Trophoblast cell (in vitro differentiated cells and primary cell): ENCODE data around the gene ASCC3. TPM values are rescaled to one million over a fixed set of nuclear protein-coding genes. Genes with fewer than 3 reads are reported as not detected.

Experiments used
- DNase-seq, 2 donors: peaks; one replicate each; pipeline ENCODE4 v3.0.0-alpha.2; 2016
- H2AFZ ChIP-seq: 2 replicates; pipeline ENCODE4 v1.6.1; 2013; ENCODE audit warnings: low read length, moderate library complexity, mild to moderate bottlenecking; ENCODE audit not compliant: insufficient read depth, poor library complexity
- H2AK5ac ChIP-seq: 2 replicates; pipeline ENCODE4 v1.6.1; 2013; ENCODE audit warnings: mild to moderate bottlenecking, low read length
- H2BK120ac ChIP-seq: 2 replicates; pipeline ENCODE4 v1.6.1; 2013; ENCODE audit warnings: low read length, mild to moderate bottlenecking, moderate library complexity; ENCODE audit not compliant: insufficient read depth, poor library complexity
- H2BK12ac ChIP-seq: 2 replicates; pipeline ENCODE4 v1.6.1; 2013; ENCODE audit warnings: mild to moderate bottlenecking, low read length, moderate library complexity
- H2BK5ac ChIP-seq: 2 replicates; pipeline ENCODE4 v1.6.1; 2013; ENCODE audit warnings: low read length, low read depth, moderate library complexity, mild to moderate bottlenecking; ENCODE audit not compliant: poor library complexity
- H3K14ac ChIP-seq: 2 replicates; pipeline ENCODE4 v1.6.1; 2013; ENCODE audit warnings: mild to moderate bottlenecking, low read length
- H3K18ac ChIP-seq: 2 replicates; pipeline ENCODE4 v1.6.1; 2013; ENCODE audit warnings: mild to moderate bottlenecking, low read length
- H3K23ac ChIP-seq: 2 replicates; pipeline ENCODE4 v1.6.1; 2013; ENCODE audit warnings: low read length
- H3K27ac ChIP-seq: 2 replicates; pipeline ENCODE4 v1.5.1; 2013; ENCODE audit warnings: low read depth, mild to moderate bottlenecking, inconsistent platforms, low read length, moderate library complexity
- H3K27me3 ChIP-seq: 2 replicates; pipeline ENCODE4 v1.6.1; 2013; ENCODE audit warnings: inconsistent platforms, mild to moderate bottlenecking, low read length, moderate library complexity; ENCODE audit not compliant: insufficient read depth
- H3K36me3 ChIP-seq, 2 experiments: 1 replicate in 1 of 2; 2 replicates in 1 of 2; pipeline ENCODE4 v1.6.1; 2013; ENCODE audit warnings: low read length in 2 of 2, mild to moderate bottlenecking in 2 of 2, moderate library complexity in 1 of 2; ENCODE audit not compliant: insufficient read depth in 2 of 2, control insufficient read depth in 1 of 2
- H3K4ac ChIP-seq: 2 replicates; pipeline ENCODE4 v1.6.1; 2013; ENCODE audit warnings: low read depth, mild to moderate bottlenecking, low read length, moderate library complexity
- H3K4me1 ChIP-seq, 2 experiments: 1 replicate in 1 of 2; 2 replicates in 1 of 2; pipeline ENCODE4 v1.6.1; 2013; ENCODE audit warnings: low read length in 2 of 2, mild to moderate bottlenecking in 2 of 2, moderate library complexity in 1 of 2; ENCODE audit not compliant: insufficient read depth in 2 of 2, control insufficient read depth in 1 of 2
- H3K4me2 ChIP-seq: 2 replicates; pipeline ENCODE4 v1.6.1; 2013; ENCODE audit warnings: inconsistent platforms, mild to moderate bottlenecking, low read length, moderate library complexity
- H3K4me3 ChIP-seq: 2 replicates; pipeline ENCODE4 v1.5.1; 2013; ENCODE audit warnings: mild to moderate bottlenecking, low read depth, low read length, inconsistent platforms
- H3K79me1 ChIP-seq: one replicate; pipeline ENCODE4 v1.6.1; 2013; ENCODE audit warnings: low read length
- H3K79me2 ChIP-seq: 2 replicates; pipeline ENCODE4 v1.6.1; 2013; ENCODE audit warnings: low read length, mild to moderate bottlenecking; ENCODE audit not compliant: control insufficient read depth, insufficient read depth, poor library complexity
- H3K9ac ChIP-seq: 2 replicates; pipeline ENCODE4 v1.6.1; 2013; ENCODE audit warnings: mild to moderate bottlenecking, low read length
- H3K9me3 ChIP-seq: 2 replicates; pipeline ENCODE4 v1.6.1; 2013; ENCODE audit warnings: low read depth, mild to moderate bottlenecking, control low read depth, inconsistent platforms, low read length; ENCODE audit not compliant: insufficient read depth
- H4K12ac ChIP-seq: 2 replicates; pipeline ENCODE4 v1.6.1; 2013; ENCODE audit warnings: low read depth, mild to moderate bottlenecking, low read length, moderate library complexity
- H4K8ac ChIP-seq: 2 replicates; pipeline ENCODE4 v1.6.1; 2013; ENCODE audit warnings: low read depth, mild to moderate bottlenecking, low read length, moderate library complexity
- H4K91ac ChIP-seq: one replicate; pipeline ENCODE4 v1.6.1; 2013; ENCODE audit warnings: low read depth, mild to moderate bottlenecking, low read length, moderate library complexity
- WGBS: extraction: QIAGEN DNeasy Blood & Tissue Kit; methylation state at CpG from one replicate; pipeline ENCODE4 v1.1.7; 2013; ENCODE audit warnings: missing lambda C conversion rate; ENCODE audit not compliant: insufficient read length, insufficient coverage; ENCODE audit errors: extremely low coverage; 5-methylcytosine and 5-hydroxymethylcytosine counted together
- polyA plus RNA-seq: library from polyadenylated mRNA; stranded (reverse); fragments of 200-250 nt; gene quantifications from 2 replicates; pipeline ENCODE4 v1.2.3, GENCODE V29; 2013

Gene ASCC3
- polyA plus RNA-seq: 26.6 and 27.7 TPM in 2 replicates

- Histone ChIP-seq H3K79me2 (peaks cover 7% of the 10 kb centered on the region), H3K79me1 (peaks cover 8% of the 10 kb centered on the region), H3K14ac (peak within 1 kb of the TSS; percentile 85), H4K12ac (peak within 1 kb of the TSS; percentile 87), H2AFZ (peak within 1 kb of the TSS; percentile 78), H3K18ac (peak within 1 kb of the TSS; percentile 70), H4K8ac (peak within 1 kb of the TSS; percentile 84), H2AK5ac (no peak within 1 kb of the TSS), H3K27ac (peak within 1 kb of the TSS; percentile 94), H4K91ac (peak within 1 kb of the TSS; percentile 75), H3K4me1 (peaks cover 0 to 6% of the 10 kb centered on the region in 2 experiments), H3K4me3 (peak within 1 kb of the TSS; percentile 97), H3K27me3 (no peaks in the 10 kb centered on the region), H2BK12ac (no peak within 1 kb of the TSS), H3K4ac (peak within 1 kb of the TSS; percentile 32), H2BK120ac (peak within 1 kb of the TSS; percentile 45), H3K9me3 (peaks cover 2% of the 10 kb centered on the region), H3K4me2 (peak within 1 kb of the TSS; percentile 90), H3K36me3 (no peaks in the 10 kb centered on the region), H3K23ac (no peak within 1 kb of the TSS), H3K9ac (peak within 1 kb of the TSS; percentile 87), H2BK5ac (peak within 1 kb of the TSS; percentile 89)
- DNase-seq: peak; percentile 94 to 95
- WGBS: no CpG with 5 or more reads among the region's 83 CpGs
These were observed at the start of gene ASCC3 for GRCh38 chr6:100880853-100881706. ASCC3 (minus strand) TSS chr6:100881329; CDS start chr6:100867997, 13,332 bp downstream.

- Histone ChIP-seq H3K14ac (no peak overlapping the region), H2AFZ (no peak overlapping the region), H2AK5ac (no peak overlapping the region), H3K4me3 (no peak overlapping the region), H3K18ac (no peak overlapping the region), H3K9me3 (no peaks in the 10 kb centered on the region), H4K91ac (no peak overlapping the region), H4K8ac (no peak overlapping the region), H3K23ac (no peak overlapping the region), H2BK120ac (no peak overlapping the region), H3K27ac (no peak overlapping the region), H3K36me3 (no peaks in the 10 kb centered on the region), H3K27me3 (no peaks in the 10 kb centered on the region), H4K12ac (no peak overlapping the region), H3K4ac (no peak overlapping the region), H2BK5ac (no peak overlapping the region), H3K79me1 (no peaks in the 10 kb centered on the region), H3K9ac (no peak overlapping the region), H3K4me2 (no peak overlapping the region), H3K4me1 (no peaks in the 10 kb centered on the region), H3K79me2 (no peaks in the 10 kb centered on the region), H2BK12ac (no peak overlapping the region)
- DNase-seq: no peak
- no CpG with 5 or more reads among the region's 1 CpG for WGBS
These were observed 44.6 kb upstream of the ASCC3 start for GRCh38 chr6:100925749-100926148.

- Histone ChIP-seq H4K8ac (no peak overlapping the region), H3K18ac (no peak overlapping the region), H3K9me3 (no peaks in the 10 kb centered on the region), H3K4ac (no peak overlapping the region), H2BK5ac (no peak overlapping the region), H3K4me1 (no peaks in the 10 kb centered on the region), H3K79me2 (no peaks in the 10 kb centered on the region), H3K79me1 (no peaks in the 10 kb centered on the region), H3K27me3 (no peaks in the 10 kb centered on the region), H4K12ac (no peak overlapping the region), H2AFZ (no peak overlapping the region), H3K23ac (no peak overlapping the region), H3K14ac (no peak overlapping the region), H3K9ac (no peak overlapping the region), H3K27ac (no peak overlapping the region), H2AK5ac (no peak overlapping the region), H4K91ac (no peak overlapping the region), H3K36me3 (no peaks in the 10 kb centered on the region), H2BK12ac (no peak overlapping the region), H2BK120ac (no peak overlapping the region), H3K4me3 (no peak overlapping the region), H3K4me2 (no peak overlapping the region)
- no CpG with 5 or more reads among the region's 9 CpGs for whole genome bisulfite sequencing
- DNase-seq: peak; percentile 68 to 85
These were observed 43.6 kb upstream of the ASCC3 start for GRCh38 chr6:100924534-100925227.

- Histone ChIP-seq H2BK12ac (no peak overlapping the region), H4K8ac (no peak overlapping the region), H4K91ac (no peak overlapping the region), H3K18ac (no peak overlapping the region), H3K79me1 (no peaks in the 10 kb centered on the region), H2AK5ac (no peak overlapping the region), H3K14ac (no peak overlapping the region), H3K79me2 (no peaks in the 10 kb centered on the region), H3K9me3 (no peaks in the 10 kb centered on the region), H3K27me3 (no peaks in the 10 kb centered on the region), H3K9ac (no peak overlapping the region), H3K4me1 (no peaks in the 10 kb centered on the region), H2BK5ac (no peak overlapping the region), H3K4me3 (no peak overlapping the region), H3K4me2 (no peak overlapping the region), H3K4ac (no peak overlapping the region), H2BK120ac (no peak overlapping the region), H4K12ac (no peak overlapping the region), H2AFZ (no peak overlapping the region), H3K27ac (no peak overlapping the region), H3K23ac (no peak overlapping the region), H3K36me3 (no peaks in the 10 kb centered on the region)
- peak; percentile 10 to 65 for DNase-seq
- no CpG with 5 or more reads among the region's 3 CpGs for WGBS
These were observed 42.5 kb upstream of the ASCC3 start for GRCh38 chr6:100923481-100924165.
